Amygdala (tissue), 56 donors: ENCODE data around the gene CACNA1C.

Experiments used
- DNase-seq, 56 donors: peaks; one replicate each; lab custom pipeline; 2025; lab: John Stamatoyannopoulos, UW

The CACNA1C gene

GRCh38 chr12:2640281-2640680 lies 587.5 kb downstream of the CACNA1C start:
- DNase-seq = no peak

- peak in 21 of 56 donors; percentile 9 to 65 (median 29) for DNase-seq
Measured at GRCh38 chr12:2640709-2641108, 587.9 kb downstream of the CACNA1C start.

GRCh38 chr12:2641207-2641606 lies 588.4 kb downstream of the CACNA1C start:
- no peak for DNase-seq

- DNase-seq = no peak
Measured at GRCh38 chr12:2641761-2642160, 589.0 kb downstream of the CACNA1C start.

- DNase-seq = no peak
Measured at GRCh38 chr12:2642176-2642892, 589.5 kb downstream of the CACNA1C start.

- DNase-seq = no peak
Measured at GRCh38 chr12:2642896-2643425, 590.2 kb downstream of the CACNA1C start.

GRCh38 chr12:2643576-2644135 lies 590.9 kb downstream of the CACNA1C start:
- DNase-seq = no peak

- no peak for DNase-seq
Measured at GRCh38 chr12:2644683-2645405, 592.1 kb downstream of the CACNA1C start.

- DNase-seq = no peak
Measured at GRCh38 chr12:2645460-2645859, 592.7 kb downstream of the CACNA1C start.

- no peak for DNase-seq
Measured at GRCh38 chr12:2646341-2646740, 593.6 kb downstream of the CACNA1C start.

- DNase-seq = no peak
Measured at GRCh38 chr12:2647186-2647585, 594.4 kb downstream of the CACNA1C start.

- DNase-seq = no peak
Measured at GRCh38 chr12:2648406-2648805, 595.6 kb downstream of the CACNA1C start.

GRCh38 chr12:2649201-2650030 lies 596.6 kb downstream of the CACNA1C start:
- no peak for DNase-seq

GRCh38 chr12:2650261-2651067 lies 597.7 kb downstream of the CACNA1C start:
- DNase-seq = no peak

GRCh38 chr12:2651068-2651965 lies 598.5 kb downstream of the CACNA1C start:
- DNase-seq = no peak

- no peak for DNase-seq
Measured at GRCh38 chr12:2652011-2652400, 599.2 kb downstream of the CACNA1C start.

- DNase-seq = no peak
Measured at GRCh38 chr12:2652401-2653081, 599.8 kb downstream of the CACNA1C start.

GRCh38 chr12:2653461-2653965 lies 600.7 kb downstream of the CACNA1C start:
- DNase-seq = no peak
